Prostate gland (tissue), 2 donors: Measurements from ENCODE around the gene GAMT. TPM values are rescaled to one million over a fixed set of nuclear protein-coding genes. Genes with fewer than 3 reads are reported as not detected.
"Not testable (repeated sequence)": the region's sequence is repeated elsewhere in the genome, so short reads cannot be mapped to it uniquely, and the experiment has no call there.

Experiments
- DNase-seq: peaks from one replicate; pipeline ENCODE4 v3.0.0-alpha.2; 2019; ENCODE audit warnings: low spot score
- H3K27ac ChIP-seq, 2 donors: fragments of 200-600 bp; sonication (generic); 2 replicates each; pipeline ENCODE4 v1.5.1; 2017 to 2019
- H3K27me3 ChIP-seq: fragments of 200-600 bp; sonication (generic); replicated peaks from 2 replicates; pipeline ENCODE4 v1.5.1; 2019; ENCODE audit not compliant: insufficient read depth
- H3K36me3 ChIP-seq, 2 donors: fragments of 200-600 bp; sonication (generic); 1 replicate in 1 of 2; 2 replicates in 1 of 2; pipeline versions ENCODE4 v1.5.1 to v1.8.1; 2017 to 2019
- H3K4me1 ChIP-seq: fragments of 200-600 bp; sonication (generic); replicated peaks from 2 replicates; pipeline ENCODE4 v1.5.1; 2019
- H3K4me3 ChIP-seq, 2 donors: fragments of 200-600 bp; sonication (generic); 2 replicates each; pipeline ENCODE4 v1.5.1; 2017 to 2019
- H3K9me3 ChIP-seq: fragments of 200-600 bp; sonication (generic); 2 replicates; pipeline ENCODE4 v1.5.1; 2017
- CTCF ChIP-seq, 4 experiments: fragments of 200-600 bp in 2 of 4; fragments of 450-650 bp in 2 of 4; sonication (generic) in 2 of 4; IDR thresholded peaks; 1 replicate in 3 of 4; 2 replicates in 1 of 4; pipeline ENCODE4 v1.5.1; 2016 to 2019; ENCODE audit warnings: antibody characterized with exemption in 4 of 4, mild to moderate bottlenecking in 2 of 4, moderate library complexity in 2 of 4
- POLR2A ChIP-seq: fragments of 450-650 bp; IDR thresholded peaks from one replicate; pipeline ENCODE4 v1.6.1; 2016; ENCODE audit warnings: antibody characterized with exemption, mild to moderate bottlenecking
- POLR2AphosphoS5 ChIP-seq: sonication (generic); formaldehyde crosslinking; IDR thresholded peaks from one replicate; pipeline ENCODE4 v1.6.1; 2017; ENCODE audit warnings: antibody characterized with exemption
- WGBS: methylation state at CpG from one replicate; pipeline ENCODE4 v1.1.5; 2018; 5-methylcytosine and 5-hydroxymethylcytosine counted together
- intact Hi-C: fragments of 100-400 bp; cut with DNase I; formaldehyde crosslinking; loops from one replicate; pipeline ENCODE4 v1.14.2; 2022
- total RNA-seq, 2 donors: library from RNA; depleted of rRNA; stranded (reverse); fragments of >200 nt; gene quantifications; one replicate each; pipeline ENCODE4 v1.1.0, GENCODE V29; 2016

Gene GAMT
- total RNA-seq, 2 donors from 2014 or later: 100 to 183 TPM

- WGBS: 92% methylated on average over 15 of the region's 15 CpGs
- H3K4me3 ChIP-seq: no peak overlapping the region
- no peak for TF ChIP-seq POLR2AphosphoS5
- TF ChIP-seq POLR2A: no peak
- no peak for TF ChIP-seq CTCF (IDR thresholded peaks at IDR 0.05)
- no peaks in the 10 kb centered on the region for H3K9me3 ChIP-seq
- no peak overlapping the region for H3K27ac ChIP-seq
- peaks cover 0 to 7% of the 10 kb centered on the region in 2 donors for H3K36me3 ChIP-seq
- no peaks in the 10 kb centered on the region for H3K27me3 ChIP-seq
- H3K4me1 ChIP-seq: peaks cover 30% of the 10 kb centered on the region
- intact Hi-C loops: no loop called here
- DNase-seq: no peak
Observed at GRCh38 chr19:1420590-1420989, 19.2 kb upstream of the GAMT start.

GRCh38 chr19:1420085-1420484 is 18.7 kb upstream of the GAMT start:
- WGBS: 95% methylated on average over 26 of the region's 43 CpGs
- DNase-seq, H3K36me3 ChIP-seq, intact Hi-C loops, H3K27ac ChIP-seq, H3K27me3 ChIP-seq, H3K9me3 ChIP-seq, H3K4me3 ChIP-seq: not testable (repeated sequence)
- H3K4me1 ChIP-seq: peaks cover 32% of the 10 kb centered on the region

GRCh38 chr19:1418951-1419738 is 17.8 kb upstream of the GAMT start:
- H3K36me3 ChIP-seq: peaks cover 0 to 7% of the 10 kb centered on the region in 2 donors
- H3K27ac ChIP-seq: no peak overlapping the region
- intact Hi-C loops: no loop called here

GRCh38 chr19:1418496-1418775 is 17.1 kb upstream of the GAMT start:
- intact Hi-C loops: no loop called here
- 82% methylated on average over 13 of the region's 13 CpGs for WGBS
- peaks cover 33% of the 10 kb centered on the region for H3K4me1 ChIP-seq

More at GRCh38 chr19:1418951-1419738, 17.8 kb upstream of the GAMT start:
- Histone ChIP-seq H3K4me3 (no peak overlapping the region), H3K9me3 (no peaks in the 10 kb centered on the region), H3K27me3 (no peaks in the 10 kb centered on the region), H3K4me1 (peaks cover 32% of the 10 kb centered on the region)
- no peak for TF ChIP-seq POLR2A
- no peak for TF ChIP-seq CTCF (IDR thresholded peaks at IDR 0.05)
- no peak for TF ChIP-seq POLR2AphosphoS5
- DNase-seq: no peak
- WGBS: 87% methylated on average over 21 of the region's 21 CpGs

More at GRCh38 chr19:1418496-1418775, 17.1 kb upstream of the GAMT start:
- TF ChIP-seq POLR2AphosphoS5 (no peak), POLR2A (no peak), CTCF (IDR thresholded peaks at IDR 0.05) (no peak)
- Histone ChIP-seq H3K27ac (peak overlapping the region in 1 of 2 donors; percentile 96), H3K4me3 (no peak overlapping the region), H3K27me3 (no peaks in the 10 kb centered on the region), H3K36me3 (peaks cover 0 to 7% of the 10 kb centered on the region in 2 donors), H3K9me3 (no peaks in the 10 kb centered on the region)
- no peak for DNase-seq
